WTC11 (cell line): Measurements from ENCODE around the gene INKA2. TPM values are rescaled to one million over a fixed set of nuclear protein-coding genes. Genes with fewer than 3 reads are reported as not detected.

Source experiments
- ATAC-seq: fragments of 200-7000 bp; cut with Tn5 transposase; 2 replicates; pipeline ENCODE4 v1.10.0; 2021; ENCODE audit warnings: mild to moderate bottlenecking, moderate library complexity
- CTCF ChIA-PET: fragments of 300-600 bp; sonication (Branson Sonifier 250); formaldehyde crosslinking; loops from one replicate; lab custom pipeline; 2021; ENCODE audit warnings: antibody characterized with exemption; lab: Charles Lee
- POLR2A ChIA-PET: fragments of 350-600 bp; sonication (Branson Sonifier 250); formaldehyde crosslinking; loops from one replicate; lab custom pipeline; 2021; ENCODE audit warnings: antibody characterized with exemption; lab: Charles Lee
- DNase-seq: peaks from one replicate; pipeline ENCODE4 v3.0.0; 2021; ENCODE audit warnings: low spot score
- H3K27ac Mint-ChIP-seq: 2 replicates; pipeline ENCODE4 v1.8.0; 2021; ENCODE audit warnings: mixed read lengths
- H3K27me3 Mint-ChIP-seq: 2 replicates; pipeline ENCODE4 v1.8.0; 2021; ENCODE audit warnings: low read depth, mild to moderate bottlenecking, moderate library complexity, mixed read lengths
- H3K36me3 Mint-ChIP-seq: 2 replicates; pipeline ENCODE4 v1.8.0; 2021; ENCODE audit warnings: mixed read lengths
- H3K4me1 Mint-ChIP-seq: 2 replicates; pipeline ENCODE4 v1.8.0; 2022; ENCODE audit warnings: mixed read lengths
- H3K4me3 Mint-ChIP-seq: 2 replicates; pipeline ENCODE4 v1.8.0; 2021; ENCODE audit warnings: mild to moderate bottlenecking, moderate library complexity, mixed read lengths
- H3K9me3 Mint-ChIP-seq: 2 replicates; pipeline ENCODE4 v1.8.0; 2021; ENCODE audit warnings: mixed read lengths
- AR ChIP-seq: fragments of 250-450 bp; sonication (Bioruptor Pico); IDR thresholded peaks from 2 replicates; pipeline ENCODE4 v1.9.0; 2021; ENCODE audit warnings: mild to moderate bottlenecking
- E2F5 ChIP-seq: sonication (generic); formaldehyde crosslinking; IDR thresholded peaks from 2 replicates; pipeline ENCODE4 v1.8.1; 2022; ENCODE audit warnings: mild to moderate bottlenecking, moderate library complexity, missing genetic modification reagents
- ETV6 ChIP-seq: sonication (generic); formaldehyde crosslinking; IDR thresholded peaks from 2 replicates; pipeline ENCODE4 v1.8.1; 2022; ENCODE audit warnings: mild to moderate bottlenecking, missing genetic modification reagents
- GRHL2 ChIP-seq: fragments of 250-450 bp; sonication (Bioruptor Pico); IDR thresholded peaks from 2 replicates; pipeline ENCODE4 v1.8.0; 2022; ENCODE audit warnings: mild to moderate bottlenecking, moderate library complexity; ENCODE audit not compliant: insufficient replicate concordance, severe bottlenecking
- MYBL2 ChIP-seq: sonication (generic); formaldehyde crosslinking; IDR thresholded peaks from 2 replicates; pipeline ENCODE4 v1.8.1; 2023; ENCODE audit warnings: mild to moderate bottlenecking, moderate library complexity, missing genetic modification reagents
- NFYB ChIP-seq: sonication (generic); formaldehyde crosslinking; conservative IDR thresholded peaks from 2 replicates; pipeline ENCODE4 v1.8.0; 2022; ENCODE audit warnings: low read depth, missing genetic modification reagents
- PREB ChIP-seq: sonication (generic); formaldehyde crosslinking; IDR thresholded peaks from 2 replicates; pipeline ENCODE4 v1.8.1; 2022; ENCODE audit warnings: mild to moderate bottlenecking, missing genetic modification reagents, moderate library complexity, borderline replicate concordance
- PRRX2 ChIP-seq: fragments of 250-450 bp; sonication (Bioruptor Pico); IDR thresholded peaks from 2 replicates; pipeline ENCODE4 v1.8.0; 2021; ENCODE audit warnings: mild to moderate bottlenecking
- SOX15 ChIP-seq: fragments of 250-450 bp; sonication (Bioruptor Pico); IDR thresholded peaks from 2 replicates; pipeline ENCODE4 v1.9.0; 2021; ENCODE audit warnings: mild to moderate bottlenecking
- TCF7 ChIP-seq: sonication (generic); formaldehyde crosslinking; IDR thresholded peaks from 2 replicates; pipeline ENCODE4 v1.8.0; 2022; ENCODE audit warnings: mild to moderate bottlenecking, low read depth, missing genetic modification reagents, moderate library complexity
- ZBTB21 ChIP-seq: sonication (generic); formaldehyde crosslinking; IDR thresholded peaks from 2 replicates; pipeline ENCODE4 v1.8.1; 2023; ENCODE audit warnings: mild to moderate bottlenecking, missing genetic modification reagents, borderline replicate concordance
- ZNF512 ChIP-seq: sonication (generic); formaldehyde crosslinking; IDR thresholded peaks from 2 replicates; pipeline ENCODE4 v1.8.1; 2022; ENCODE audit warnings: missing genetic modification reagents, borderline replicate concordance
- ZNF532 ChIP-seq: fragments of 250-450 bp; sonication (Bioruptor Pico); IDR thresholded peaks from 2 replicates; pipeline ENCODE4 v1.9.0; 2021; ENCODE audit warnings: mild to moderate bottlenecking, borderline replicate concordance
- ZSCAN18 ChIP-seq: fragments of 250-450 bp; sonication (Bioruptor Pico); IDR thresholded peaks from 2 replicates; pipeline ENCODE4 v2.1.2; 2022; ENCODE audit warnings: mild to moderate bottlenecking, moderate library complexity
- total RNA-seq: library from RNA; stranded (reverse); gene quantifications from 3 replicates; pipeline ENCODE4 v1.2.3, GENCODE V29; 2021

Gene INKA2
- total RNA-seq, 1 experiment from 2014 or later: 20.1 TPM

GRCh38 chr1:111738133-111738435, 1.1 kb downstream of the INKA2 start:
- H3K27me3 Mint-ChIP-seq: peaks cover 23% of the 10 kb centered on the region
- ChIA-PET CTCF (interaction anchor here (1.1 to 7.7 kb wide), 8 partner anchors 10 to 289 kb away, joined by 4 to 78 read pairs (median 18); partner anchors contain the start of genes ATP5PB and WDR77), POLR2A (interaction anchor here (0.9 to 1.9 kb wide), 9 partner anchors 9 to 230 kb away, joined by 3 to 6 read pairs (median 4); partner anchors contain the start of gene DDX20)
- no peak for TF ChIP-seq SOX15 (CRISPR knock-in tag)
- TF ChIP-seq NFYB (CRISPR knock-in tag): 0 out of 2 replicates have a peak, but pooled peaks have one; percentile 10
- H3K36me3 Mint-ChIP-seq: no peaks in the 10 kb centered on the region; the same call in 1 of the 2 replicates
- no peak overlapping the region for H3K4me3 Mint-ChIP-seq
- H3K4me1 Mint-ChIP-seq: peaks cover 22% of the 10 kb centered on the region
- peak overlapping the region; percentile 27 for H3K27ac Mint-ChIP-seq
- DNase-seq: no peak
- H3K9me3 Mint-ChIP-seq: no peaks in the 10 kb centered on the region
- ATAC-seq: no peak; the same call in 1 of the 2 replicates

GRCh38 chr1:111737216-111738132, 1.7 kb downstream of the INKA2 start:
- peaks cover 20% of the 10 kb centered on the region for H3K27me3 Mint-ChIP-seq
- TF ChIP-seq ETV6 (CRISPR knock-in tag): peak; percentile 59
- TF ChIP-seq ZNF512 (CRISPR knock-in tag): no peak
- H3K27ac Mint-ChIP-seq: peak overlapping the region; percentile 27
- no peaks in the 10 kb centered on the region; the same call in 1 of the 2 replicates for H3K36me3 Mint-ChIP-seq
- ATAC-seq: no peak
- H3K9me3 Mint-ChIP-seq: no peaks in the 10 kb centered on the region
- DNase-seq: no peak
- peaks cover 26% of the 10 kb centered on the region for H3K4me1 Mint-ChIP-seq
- CTCF ChIA-PET: interaction anchor here (1.1 to 7.7 kb wide), 13 partner anchors 9 to 288 kb away, joined by 3 to 78 read pairs (median 10); partner anchors contain the start of genes ATP5PB and WDR77
- no peak overlapping the region for H3K4me3 Mint-ChIP-seq
- POLR2A ChIA-PET: interaction anchor here (0.7 to 2.0 kb wide), 9 partner anchors 9 to 230 kb away, joined by 3 to 6 read pairs (median 4); no protein-coding TSS in a partner anchor

GRCh38 chr1:111736548-111737215, 2.5 kb downstream of the INKA2 start:
- Mint-ChIP-seq H3K36me3 (no peaks in the 10 kb centered on the region; the same call in 1 of the 2 replicates), H3K27ac (peak overlapping the region; percentile 59; the same call in 1 of the 2 replicates), H3K27me3 (peaks cover 12% of the 10 kb centered on the region), H3K4me1 (peaks cover 27% of the 10 kb centered on the region), H3K9me3 (no peaks in the 10 kb centered on the region), H3K4me3 (no peak overlapping the region)
- DNase-seq (no peak), ATAC-seq (no peak)
- CTCF ChIA-PET: interaction anchor here (1.1 to 7.7 kb wide), 12 partner anchors 8 to 633 kb away, joined by 3 to 78 read pairs (median 8); no protein-coding TSS in a partner anchor
- TF ChIP-seq GRHL2 (CRISPR knock-in tag) (no peak), PRRX2 (CRISPR knock-in tag) (no peak), TCF7 (CRISPR knock-in tag) (no peak), ZNF532 (CRISPR knock-in tag) (no peak), PREB (CRISPR knock-in tag) (no peak), MYBL2 (no peak), ZSCAN18 (CRISPR knock-in tag) (no peak), E2F5 (CRISPR knock-in tag) (no peak), ZBTB21 (CRISPR knock-in tag) (no peak), NFYB (CRISPR knock-in tag) (no peak), AR (CRISPR knock-in tag) (no peak)
- POLR2A ChIA-PET: interaction anchor here (0.6 to 2.0 kb wide), 3 partner anchors 9 to 18 kb away, joined by 3 to 6 read pairs (median 4); no protein-coding TSS in a partner anchor
